HEK293 (cell line): Measurements from ENCODE around the gene UBL4A.

ENCODE experiments used
- CTCF ChIA-PET: fragments of 350-600 bp; formaldehyde crosslinking; extraction: SDS; loops from one replicate; lab custom pipeline; 2021; ENCODE audit warnings: antibody characterized with exemption; lab: Yijun Ruan, JAX
- POLR2A ChIA-PET: fragments of 300-600 bp; formaldehyde crosslinking; extraction: SDS; loops from one replicate; lab custom pipeline; 2020; ENCODE audit warnings: antibody characterized with exemption, inconsistent platforms; lab: Yijun Ruan, JAX
- H3K27ac ChIP-seq: fragments of 200-500 bp; sonication (Bioruptor generic); 2 replicates; pipeline ENCODE4 v1.5.1; 2014; ENCODE audit warnings: low read depth, low read length, control low read depth, inconsistent platforms; ENCODE audit errors: extremely low read depth
- H3K36me3 ChIP-seq, 2 experiments: fragments of 200-500 bp in 1 of 2; sonication (Bioruptor generic) in 1 of 2; 1 replicate in 1 of 2; 2 replicates in 1 of 2; pipeline ENCODE4 v1.5.1; 2014 to 2017; ENCODE audit warnings: inconsistent platforms in 2 of 2, low read length in 2 of 2; ENCODE audit not compliant: control insufficient read depth in 2 of 2, insufficient read depth in 1 of 2
- H3K4me1 ChIP-seq: fragments of 200-500 bp; sonication (Bioruptor generic); 2 replicates; pipeline ENCODE4 v1.5.1; 2014; ENCODE audit warnings: mild to moderate bottlenecking, low read length, inconsistent platforms; ENCODE audit not compliant: control insufficient read depth, insufficient read depth
- H3K4me3 ChIP-seq: 2 replicates; pipeline ENCODE4 v1.5.1; 2011; ENCODE audit warnings: low read depth, mild to moderate bottlenecking, control low read depth, low read length, moderate library complexity
- H3K9me3 ChIP-seq: fragments of 200-500 bp; sonication (Bioruptor generic); 2 replicates; pipeline ENCODE4 v1.5.1; 2014; ENCODE audit warnings: low read depth, low read length, inconsistent platforms; ENCODE audit not compliant: control insufficient read depth, insufficient read depth
- BCL11B ChIP-seq: fragments of 450-650 bp; formaldehyde crosslinking; IDR thresholded peaks from 2 replicates; pipeline ENCODE4 v1.5.1; 2016; ENCODE audit warnings: low read depth, missing biosample characterization, missing genetic modification characterization
- GLIS1 ChIP-seq: fragments of 450-650 bp; formaldehyde crosslinking; IDR thresholded peaks from 2 replicates; pipeline ENCODE4 v1.5.1; 2016; ENCODE audit warnings: missing biosample characterization, missing genetic modification characterization
- IKZF3 ChIP-seq: fragments of 450-650 bp; IDR thresholded peaks from 2 replicates; pipeline ENCODE4 v1.5.0; 2018; ENCODE audit warnings: missing biosample characterization, mild to moderate bottlenecking, missing genetic modification characterization, moderate library complexity
- KLF1 ChIP-seq: fragments of 450-650 bp; formaldehyde crosslinking; IDR thresholded peaks from 2 replicates; pipeline ENCODE4 v1.5.1; 2016; ENCODE audit warnings: missing biosample characterization, missing genetic modification characterization
- KLF17 ChIP-seq: fragments of 450-650 bp; formaldehyde crosslinking; IDR thresholded peaks from 2 replicates; pipeline ENCODE4 v1.5.1; 2016; ENCODE audit warnings: missing biosample characterization, missing genetic modification characterization
- KLF9 ChIP-seq: fragments of 450-650 bp; formaldehyde crosslinking; IDR thresholded peaks from 2 replicates; pipeline ENCODE4 v1.5.1; 2016; ENCODE audit warnings: missing biosample characterization, missing genetic modification characterization, low read depth
- MYNN ChIP-seq: fragments of 450-650 bp; formaldehyde crosslinking; IDR thresholded peaks from 2 replicates; pipeline ENCODE4 v1.5.1; 2016; ENCODE audit warnings: missing biosample characterization, missing genetic modification characterization, borderline replicate concordance
- REST ChIP-seq: fragments of 450-650 bp; formaldehyde crosslinking; IDR thresholded peaks from 2 replicates; pipeline ENCODE4 v1.5.1; 2016; ENCODE audit warnings: missing biosample characterization, missing genetic modification characterization
- SCRT1 ChIP-seq: fragments of 450-650 bp; formaldehyde crosslinking; IDR thresholded peaks from 2 replicates; pipeline ENCODE4 v1.5.1; 2016; ENCODE audit warnings: missing biosample characterization, missing genetic modification characterization, borderline replicate concordance
- SCRT2 ChIP-seq: fragments of 450-650 bp; formaldehyde crosslinking; IDR thresholded peaks from 2 replicates; pipeline ENCODE4 v1.5.1; 2016; ENCODE audit warnings: missing biosample characterization, missing genetic modification characterization
- SETDB1 ChIP-seq: IDR thresholded peaks from one replicate; pipeline ENCODE4 v1.6.1; 2017; ENCODE audit warnings: mild to moderate bottlenecking, low read length, moderate library complexity, mixed read lengths; ENCODE audit not compliant: insufficient read length
- ZBTB1 ChIP-seq: fragments of 450-650 bp; formaldehyde crosslinking; IDR thresholded peaks from 2 replicates; pipeline ENCODE4 v1.5.1; 2016; ENCODE audit warnings: missing biosample characterization, missing genetic modification characterization
- ZBTB6 ChIP-seq: fragments of 450-650 bp; formaldehyde crosslinking; IDR thresholded peaks from 2 replicates; pipeline ENCODE4 v1.5.1; 2017; ENCODE audit warnings: missing biosample characterization, missing genetic modification characterization
- ZBTB7A ChIP-seq: fragments of 450-650 bp; formaldehyde crosslinking; IDR thresholded peaks from 2 replicates; pipeline ENCODE4 v1.5.1; 2016; ENCODE audit warnings: low read depth, missing biosample characterization, missing genetic modification characterization
- ZNF157 ChIP-seq: fragments of 450-650 bp; formaldehyde crosslinking; IDR thresholded peaks from 2 replicates; pipeline ENCODE4 v1.5.1; 2016; ENCODE audit warnings: missing biosample characterization, missing genetic modification characterization
- ZNF2 ChIP-seq: fragments of 450-650 bp; formaldehyde crosslinking; IDR thresholded peaks from 2 replicates; pipeline ENCODE4 v1.5.1; 2016; ENCODE audit warnings: missing biosample characterization, missing genetic modification characterization
- ZNF223 ChIP-seq: fragments of 450-650 bp; formaldehyde crosslinking; IDR thresholded peaks from 2 replicates; pipeline ENCODE4 v1.5.1; 2016; ENCODE audit warnings: missing biosample characterization, missing genetic modification characterization
- ZNF449 ChIP-seq: fragments of 450-650 bp; formaldehyde crosslinking; IDR thresholded peaks from 2 replicates; pipeline ENCODE4 v1.5.1; 2017; ENCODE audit warnings: missing biosample characterization, mild to moderate bottlenecking, missing genetic modification characterization, moderate library complexity
- ZNF555 ChIP-seq: fragments of 450-650 bp; formaldehyde crosslinking; conservative IDR thresholded peaks from 2 replicates; pipeline ENCODE4 v1.5.1; 2017; ENCODE audit warnings: missing biosample characterization, mild to moderate bottlenecking, missing genetic modification characterization, inconsistent platforms
- ZNF561 ChIP-seq: fragments of 450-650 bp; IDR thresholded peaks from 2 replicates; pipeline ENCODE4 v1.5.1; 2018; ENCODE audit warnings: missing biosample characterization, missing genetic modification characterization, borderline replicate concordance
- ZNF626 ChIP-seq: fragments of 450-650 bp; sonication (Bioruptor Pico); formaldehyde crosslinking; IDR thresholded peaks from 2 replicates; pipeline ENCODE4 v1.5.1; 2018; ENCODE audit warnings: missing biosample characterization, missing genetic modification characterization, inconsistent platforms
- ZNF670 ChIP-seq: fragments of 450-650 bp; formaldehyde crosslinking; IDR thresholded peaks from 2 replicates; pipeline ENCODE4 v1.5.1; 2016; ENCODE audit warnings: missing biosample characterization, missing genetic modification characterization, low read depth
- ZNF792 ChIP-seq: fragments of 450-650 bp; formaldehyde crosslinking; IDR thresholded peaks from 2 replicates; pipeline ENCODE4 v1.5.1; 2016; ENCODE audit warnings: missing biosample characterization, missing genetic modification characterization

The UBL4A gene

GRCh38 chrX:154463611-154464220, 22.7 kb downstream of the UBL4A start:
- no peak overlapping the region for H3K27ac ChIP-seq
- H3K9me3 ChIP-seq = no peaks in the 10 kb centered on the region
- CTCF ChIA-PET = no interaction called here
- POLR2A ChIA-PET = interaction anchor here (1.1 kb wide), 1 partner anchor 18 kb away, joined by 3 read pairs; no protein-coding TSS in a partner anchor
- H3K4me3 ChIP-seq = no peak overlapping the region
- H3K4me1 ChIP-seq = no peaks in the 10 kb centered on the region
- H3K36me3 ChIP-seq = peaks cover 0 to 83% of the 10 kb centered on the region in 2 experiments; a peak in 1 of 3 replicates
- TF ChIP-seq ZNF157 (no peak), ZBTB1 (tag by site-specific recombination) (no peak), IKZF3 (tag by site-specific recombination) (no peak), ZNF555 (tag by site-specific recombination) (no peak), KLF17 (tag by site-specific recombination) (no peak), ZNF223 (no peak), KLF9 (tag by site-specific recombination) (no peak), ZNF626 (tag by site-specific recombination) (no peak)

- POLR2A ChIA-PET = interaction anchor here (0.9 kb wide), 1 partner anchor 10 kb away, joined by 3 read pairs; no protein-coding TSS in a partner anchor
- H3K27ac ChIP-seq = no peak overlapping the region
- H3K36me3 ChIP-seq = peaks cover 0 to 70% of the 10 kb centered on the region in 2 experiments; a peak in 1 of 3 replicates
- CTCF ChIA-PET = interaction anchor here (0.9 to 2.0 kb wide), 2 partner anchors 89 to 570 kb away, joined by 3 to 5 read pairs; no protein-coding TSS in a partner anchor
- H3K4me3 ChIP-seq = no peak overlapping the region
- H3K9me3 ChIP-seq = no peaks in the 10 kb centered on the region
- H3K4me1 ChIP-seq = no peaks in the 10 kb centered on the region
- no peak for TF ChIP-seq ZNF670 (tag by site-specific recombination)
- no peak for TF ChIP-seq BCL11B (tag by site-specific recombination)
- TF ChIP-seq ZNF561 (tag by site-specific recombination) = no peak
- TF ChIP-seq SCRT1 (tag by site-specific recombination) = no peak
- no peak for TF ChIP-seq ZBTB7A (tag by site-specific recombination)
- no peak for TF ChIP-seq KLF1 (tag by site-specific recombination)
- TF ChIP-seq SCRT2 = no peak
- TF ChIP-seq GLIS1 (tag by site-specific recombination) = no peak
- no peak for TF ChIP-seq MYNN (tag by site-specific recombination)
- TF ChIP-seq ZBTB6 (tag by site-specific recombination) = no peak
- no peak for TF ChIP-seq SETDB1
- no peak for TF ChIP-seq ZNF2
- TF ChIP-seq ZNF792 (tag by site-specific recombination) = no peak
- TF ChIP-seq ZNF449 (tag by site-specific recombination) = no peak
- no peak for TF ChIP-seq REST (tag by site-specific recombination)
These were observed 24.0 kb downstream of the UBL4A start for GRCh38 chrX:154462396-154462795.
